Frontal cortex (tissue), 4 donors: ENCODE data around the gene AVPR2. TPM values are rescaled to one million over a fixed set of nuclear protein-coding genes. Genes with fewer than 3 reads are reported as not detected.

Source experiments
- DNase-seq, 2 donors: peaks; one replicate each; pipeline ENCODE4 v3.0.0; 2012; ENCODE audit warnings: low spot score in 2 of 2
- FAIRE-seq: peaks from 2 replicates; lab custom pipeline; 2012; peaks lifted over from hg19 to GRCh38; lab: Jason Lieb, UNC
- total RNA-seq: library from RNA; depleted of rRNA; stranded (reverse); fragments of >200 nt; gene quantifications from one replicate; pipeline ENCODE4 v1.2.3, GENCODE V29; 2014
- donor health status: control.
- donor health status: control.
- donor health status: control.

The AVPR2 gene
- total RNA-seq, 1 donor from 2014 or later = not detected

GRCh38 chrX:153883163-153883843, 21.2 kb upstream of the AVPR2 start:
- FAIRE-seq (no peak), DNase-seq (no peak)

GRCh38 chrX:153884136-153884535, 20.3 kb upstream of the AVPR2 start:
- DNase-seq (no peak), FAIRE-seq (no peak)

- FAIRE-seq (no peak), DNase-seq (no peak)
These were observed 19.9 kb upstream of the AVPR2 start for GRCh38 chrX:153884590-153884989.

GRCh38 chrX:153885208-153885787, 19.2 kb upstream of the AVPR2 start:
- FAIRE-seq (no peak), DNase-seq (no peak)

GRCh38 chrX:153885968-153886903, 18.2 kb upstream of the AVPR2 start, which contains the start of gene L1CAM:
Gene L1CAM, minus strand, starts transcription at chrX:153886173. Its CDS starts 10,337 bp downstream, at chrX:153875836.
- DNase-seq = peak in 1 of 2 donors; percentile 54
- no peak for FAIRE-seq

GRCh38 chrX:153886915-153887314, 17.6 kb upstream of the AVPR2 start:
- DNase-seq = no peak
- no peak for FAIRE-seq

- FAIRE-seq (no peak), DNase-seq (no peak)
These were observed 17.1 kb upstream of the AVPR2 start for GRCh38 chrX:153887385-153887784.

- no peak for DNase-seq
- FAIRE-seq = no peak
These were observed 16.1 kb upstream of the AVPR2 start for GRCh38 chrX:153888344-153888743.

GRCh38 chrX:153889123-153889522, 15.3 kb upstream of the AVPR2 start:
- DNase-seq (no peak), FAIRE-seq (no peak)

- DNase-seq (no peak), FAIRE-seq (no peak)
These were observed 6.6 kb upstream of the AVPR2 start for GRCh38 chrX:153897899-153898298.

- DNase-seq = no peak
- no peak for FAIRE-seq
These were observed 3.4 kb upstream of the AVPR2 start for GRCh38 chrX:153900831-153901752.

- FAIRE-seq = no peak
- DNase-seq = no peak
These were observed 2.7 kb upstream of the AVPR2 start for GRCh38 chrX:153901753-153902140.

GRCh38 chrX:153902385-153902784, 2.1 kb upstream of the AVPR2 start:
- DNase-seq (no peak), FAIRE-seq (no peak)

GRCh38 chrX:153903238-153903980, 1.1 kb upstream of the AVPR2 start:
- FAIRE-seq (no peak), DNase-seq (no peak)

GRCh38 chrX:153905481-153906095, 1.1 kb downstream of the AVPR2 start:
- DNase-seq (no peak), FAIRE-seq (no peak)

- FAIRE-seq = no peak
- no peak for DNase-seq
These were observed 1.8 kb downstream of the AVPR2 start for GRCh38 chrX:153906126-153906917.

- FAIRE-seq = no peak
These were observed 3.0 kb downstream of the AVPR2 start for GRCh38 chrX:153907456-153907855.

More at GRCh38 chrX:153907456-153907855, 3.0 kb downstream of the AVPR2 start:
- DNase-seq = no peak
